OCI-LY7 (cell line): Measurements from ENCODE around the gene LRRK1.

ENCODE experiments used
- CTCF ChIP-seq: fragments of 200-600 bp; sonication (generic); conservative IDR thresholded peaks from 2 replicates; pipeline ENCODE4 v1.5.1; 2014; ENCODE audit warnings: mild to moderate bottlenecking, antibody characterized with exemption, low read length, moderate library complexity, mixed read lengths
- EZH2phosphoT487 ChIP-seq: fragments of 200-600 bp; sonication (generic); IDR thresholded peaks from 2 replicates; pipeline ENCODE4 v1.6.1; 2018; ENCODE audit warnings: low read depth, borderline replicate concordance, mild to moderate bottlenecking, mixed run types, antibody characterized with exemption, low read length, moderate library complexity, mixed read lengths

- TF ChIP-seq CTCF (no peak), EZH2phosphoT487 (no peak)
Measured at GRCh38 chr15:101064795-101065569, 145.8 kb downstream of the LRRK1 start.
